HCT116 (cell line): ENCODE measurements around the gene PRKAG2. TPM values are rescaled to one million over a fixed set of nuclear protein-coding genes. Genes with fewer than 3 reads are reported as not detected.

Experiments used
- ATAC-seq: fragments of 200-7000 bp; cut with Tn5 transposase; 2 replicates; pipeline ENCODE4 v1.9.1; 2020; ENCODE audit warnings: mild to moderate bottlenecking, moderate library complexity
- BruUV-seq: library from RNA; stranded (reverse); fragments of 400-500 nt; replicated peaks from 2 replicates; lab custom pipeline; 2021; lab: Mats Ljungman, UMichigan
- CTCF ChIA-PET: fragments of 300-600 bp; sonication (Branson Sonifier 250); formaldehyde crosslinking; loops from one replicate; lab custom pipeline; 2021; ENCODE audit warnings: antibody characterized with exemption; lab: Charles Lee
- POLR2A ChIA-PET: fragments of 300-600, 350-600 bp; sonication (Branson Sonifier 250); formaldehyde crosslinking; loops from one replicate; lab custom pipeline; 2021; ENCODE audit warnings: antibody characterized with exemption; lab: Charles Lee
- RAD21 ChIA-PET, 2 experiments: fragments of 300-600 bp; sonication (Branson Sonifier 250); formaldehyde crosslinking; loops; one replicate each; lab custom pipeline; 2023; ENCODE audit warnings: low total read pairs in 2 of 2; ENCODE audit not compliant: uncharacterized antibody in 2 of 2, unreplicated experiment in 2 of 2, low non-redundant PET in 1 of 2; lab: Charles Lee
- DNase-seq: peaks from one replicate; pipeline ENCODE4 v3.0.0-alpha.2; 2010; ENCODE audit warnings: low read depth, low spot score
- H2AFZ ChIP-seq: fragments of 200-600 bp; shearing (Covaris generic), sonication (generic); 2 replicates; pipeline ENCODE4 v1.6.1; 2017; ENCODE audit warnings: low read depth, mixed run types, mixed read lengths, antibody characterized with exemption, low read length; ENCODE audit not compliant: poor library complexity, severe bottlenecking
- H3K27ac ChIP-seq: 2 replicates; pipeline ENCODE4 v1.5.1; 2012; ENCODE audit warnings: low read depth, low read length
- H3K27me3 ChIP-seq: fragments of 200-600 bp; sonication (generic); 2 replicates; pipeline ENCODE4 v1.6.1; 2016; ENCODE audit warnings: mixed run types, low read length, mixed read lengths; ENCODE audit not compliant: insufficient read depth
- H3K36me3 ChIP-seq, 2 experiments: fragments of 200-500 bp in 1 of 2; fragments of 200-600 bp in 1 of 2; sonication (Bioruptor generic) in 1 of 2; sonication (generic) in 1 of 2; 2 replicates each; pipeline versions ENCODE4 v1.5.1 to v1.6.1; 2014 to 2016; ENCODE audit warnings: low read length in 2 of 2, inconsistent platforms in 1 of 2, mixed read lengths in 1 of 2, mixed run types in 1 of 2; ENCODE audit not compliant: insufficient read depth in 2 of 2, control insufficient read depth in 1 of 2
- H3K4me1 ChIP-seq, 2 experiments: fragments of 200-600 bp in 1 of 2; sonication (generic) in 1 of 2; 2 replicates each; pipeline versions ENCODE4 v1.5.1 to v1.6.1; 2012 to 2017; ENCODE audit warnings: low read length in 2 of 2, inconsistent platforms in 1 of 2, mild to moderate bottlenecking in 1 of 2, mixed read lengths in 1 of 2, mixed run types in 1 of 2, moderate library complexity in 1 of 2; ENCODE audit not compliant: insufficient read depth in 2 of 2, control insufficient read depth in 1 of 2
- H3K4me2 ChIP-seq: fragments of 200-600 bp; sonication (generic); 2 replicates; pipeline ENCODE4 v1.6.1; 2017; ENCODE audit warnings: mixed run types, low read length, mixed read lengths
- H3K4me3 ChIP-seq, 2 experiments: fragments of 200-600 bp in 1 of 2; sonication (generic) in 1 of 2; replicated peaks in 1 of 2; 2 replicates each; pipeline ENCODE4 v1.5.1; 2011 to 2016; ENCODE audit warnings: low read length in 2 of 2, control low read depth in 1 of 2, low read depth in 1 of 2, mild to moderate bottlenecking in 1 of 2, mixed read lengths in 1 of 2, mixed run types in 1 of 2
- H3K79me2 ChIP-seq: fragments of 200-600 bp; sonication (generic); 2 replicates; pipeline ENCODE4 v1.6.1; 2017; ENCODE audit warnings: mild to moderate bottlenecking, mixed run types, low read length, moderate library complexity, mixed read lengths; ENCODE audit not compliant: insufficient read depth
- H3K9ac ChIP-seq: fragments of 200-600 bp; sonication (generic); 2 replicates; pipeline ENCODE4 v1.6.1; 2016; ENCODE audit warnings: low read length, mixed read lengths
- H3K9me2 ChIP-seq: fragments of 200-600 bp; sonication (generic), shearing (Covaris generic); 2 replicates; pipeline ENCODE4 v1.6.1; 2017; ENCODE audit warnings: mixed run types, mild to moderate bottlenecking, moderate library complexity; ENCODE audit not compliant: insufficient read depth
- H3K9me3 ChIP-seq, 2 experiments: fragments of 200-500 bp in 1 of 2; fragments of 200-600 bp in 1 of 2; sonication (Bioruptor generic) in 1 of 2; sonication (generic) in 1 of 2; 2 replicates each; pipeline ENCODE4 v1.6.1; 2014 to 2017; ENCODE audit warnings: low read length in 2 of 2, mixed read lengths in 2 of 2, inconsistent platforms in 1 of 2, low read depth in 1 of 2, mild to moderate bottlenecking in 1 of 2, mixed run types in 1 of 2, moderate library complexity in 1 of 2; ENCODE audit not compliant: control insufficient read depth in 1 of 2, insufficient read depth in 1 of 2
- H4K20me1 ChIP-seq: fragments of 200-600 bp; sonication (generic), shearing (Covaris generic); 2 replicates; pipeline ENCODE4 v1.6.1; 2017; ENCODE audit warnings: mixed run types, mild to moderate bottlenecking, moderate library complexity; ENCODE audit not compliant: insufficient read depth
- ATF3 ChIP-seq: IDR thresholded peaks from 2 replicates; pipeline ENCODE4 v1.6.1; 2012
- CBX3 ChIP-seq: IDR thresholded peaks from 2 replicates; pipeline ENCODE4 v1.6.1; 2012; ENCODE audit warnings: low read depth
- CEBPB ChIP-seq: IDR thresholded peaks from 2 replicates; pipeline ENCODE4 v1.6.1; 2012; ENCODE audit warnings: low read depth
- EGR1 ChIP-seq: IDR thresholded peaks from 2 replicates; pipeline ENCODE4 v1.6.1; 2012; ENCODE audit warnings: low read depth
- EZH2 ChIP-seq: fragments of 200-600 bp; sonication (generic); IDR thresholded peaks from 2 replicates; pipeline ENCODE4 v1.6.1; 2017; ENCODE audit warnings: antibody characterized with exemption, mixed run types
- FOSL1 ChIP-seq: IDR thresholded peaks from 2 replicates; pipeline ENCODE4 v1.6.1; 2012; ENCODE audit warnings: low read depth
- JUND ChIP-seq: IDR thresholded peaks from 2 replicates; pipeline ENCODE4 v1.6.1; 2012
- MAX ChIP-seq: IDR thresholded peaks from 2 replicates; pipeline ENCODE4 v1.6.1; 2012
- POLR2A ChIP-seq: IDR thresholded peaks from 2 replicates; pipeline ENCODE4 v1.7.0; 2011; ENCODE audit warnings: borderline replicate concordance; ENCODE audit not compliant: insufficient read depth, insufficient read length; ENCODE audit errors: extremely low read depth
- POLR2AphosphoS5 ChIP-seq: IDR thresholded peaks from 2 replicates; pipeline ENCODE4 v1.6.1; 2011; ENCODE audit warnings: mild to moderate bottlenecking, low read depth, low read length, moderate library complexity
- RAD21 ChIP-seq: IDR thresholded peaks from 2 replicates; pipeline ENCODE4 v1.6.1; 2012; ENCODE audit warnings: low read depth, mild to moderate bottlenecking
- REST ChIP-seq: IDR thresholded peaks from 2 replicates; pipeline ENCODE4 v1.6.1; 2012; ENCODE audit warnings: low read depth
- SIN3A ChIP-seq: IDR thresholded peaks from 2 replicates; pipeline ENCODE4 v1.6.1; 2012; ENCODE audit warnings: low read depth
- SP1 ChIP-seq: IDR thresholded peaks from 2 replicates; pipeline ENCODE4 v1.6.1; 2012; ENCODE audit warnings: low read depth
- SRF ChIP-seq: IDR thresholded peaks from 2 replicates; pipeline ENCODE4 v1.6.1; 2012; ENCODE audit warnings: low read depth
- TCF7L2 ChIP-seq: IDR thresholded peaks from 2 replicates; pipeline ENCODE4 v1.7.0; 2011; ENCODE audit warnings: borderline replicate concordance, inconsistent platforms; ENCODE audit not compliant: insufficient read depth, insufficient read length; ENCODE audit errors: extremely low read depth
- YY1 ChIP-seq: IDR thresholded peaks from 2 replicates; pipeline ENCODE4 v1.6.1; 2011; ENCODE audit warnings: low read length, low read depth, moderate library complexity, mild to moderate bottlenecking; ENCODE audit not compliant: insufficient replicate concordance; ENCODE audit errors: extremely low read depth
- ZBTB33 ChIP-seq: IDR thresholded peaks from 2 replicates; pipeline ENCODE4 v1.6.1; 2011; ENCODE audit warnings: mild to moderate bottlenecking, low read length, moderate library complexity; ENCODE audit not compliant: insufficient replicate concordance; ENCODE audit errors: extremely low read depth
- ZFX ChIP-seq: fragments of 450-650 bp; IDR thresholded peaks from 2 replicates; pipeline ENCODE4 v1.6.1; 2017
- ZNF274 ChIP-seq: fragments of 200-500 bp; sonication (Bioruptor generic); IDR thresholded peaks from 2 replicates; pipeline ENCODE4 v1.6.1; 2014; ENCODE audit warnings: mild to moderate bottlenecking, low read depth, low read length, inconsistent platforms
- intact Hi-C: fragments of 100-400 bp; cut with micrococcal nuclease; formaldehyde crosslinking; loops from 2 replicates; pipeline ENCODE4 v1.10.0; 2022
- total RNA-seq: library from RNA; stranded (reverse); gene quantifications from one replicate; pipeline ENCODE4 v1.2.1, GENCODE V29; 2021; ENCODE audit not compliant: unreplicated experiment

Gene PRKAG2
- total RNA-seq, 1 experiment from 2014 or later, result 23.6 TPM

GRCh38 chr7:151710121-151710640, 166.7 kb downstream of the PRKAG2 start:
- Histone ChIP-seq H2AFZ (no peak overlapping the region), H3K4me3 (no peak overlapping the region), H3K9me3 (no peaks in the 10 kb centered on the region), H3K27me3 (no peaks in the 10 kb centered on the region), H3K9ac (no peak overlapping the region), H3K79me2 (no peaks in the 10 kb centered on the region), H3K9me2 (no peaks in the 10 kb centered on the region), H3K36me3 (no peaks in the 10 kb centered on the region), H3K4me1 (peaks cover 5 to 27% of the 10 kb centered on the region in 2 experiments; a peak in 3 of 4 replicates), H4K20me1 (no peaks in the 10 kb centered on the region), H3K4me2 (no peak overlapping the region), H3K27ac (no peak overlapping the region)
- TF ChIP-seq CEBPB (no peak), SP1 (no peak), RAD21 (no peak), ZNF274 (no peak), SRF (no peak), YY1 (no peak), SIN3A (no peak), POLR2AphosphoS5 (no peak), POLR2A (no peak), ZBTB33 (no peak), REST (no peak), ATF3 (no peak), ZFX (no peak), MAX (no peak), TCF7L2 (no peak), EGR1 (no peak), EZH2 (no peak), JUND (no peak), CBX3 (no peak), FOSL1 (no peak)
- ChIA-PET POLR2A (no interaction called here), RAD21 (no interaction called here), CTCF (no interaction called here)
- intact Hi-C loops, result no loop called here
- no peak for ATAC-seq
- DNase-seq, result no peak
- BruUV-seq, result no TSS peak
